Common myeloid progenitor, CD34-positive (primary cell): ENCODE data around the gene GPR160.

Experiments
- CTCF ChIA-PET: fragments of 350-600 bp; sonication (Branson Sonifier 250); formaldehyde crosslinking; loops from one replicate; lab custom pipeline; 2021; ENCODE audit warnings: antibody characterized with exemption; lab: Charles Lee
- POLR2A ChIA-PET: fragments of 350-600 bp; sonication (Branson Sonifier 250); formaldehyde crosslinking; loops from one replicate; lab custom pipeline; 2021; ENCODE audit warnings: antibody characterized with exemption; lab: Charles Lee
- DNase-seq, 3 donors: peaks; one replicate each; pipeline versions ENCODE4 v3.0.0 to v3.0.0-alpha.2; 2013
- H3K27ac ChIP-seq, 2 experiments: 1 replicate in 1 of 2; 2 replicates in 1 of 2; pipeline ENCODE4 v1.7.0; 2013; ENCODE audit warnings: inconsistent platforms in 2 of 2, low read length in 2 of 2, mild to moderate bottlenecking in 2 of 2, low read depth in 1 of 2, moderate library complexity in 1 of 2; ENCODE audit not compliant: severe bottlenecking in 2 of 2, insufficient read depth in 1 of 2, poor library complexity in 1 of 2
- H3K27me3 ChIP-seq, 5 experiments: replicated peaks in 2 of 5; 1 replicate in 3 of 5; 2 replicates in 2 of 5; pipeline versions ENCODE4 v1.6.1 to v1.7.0; 2013; ENCODE audit warnings: low read length in 4 of 5, mild to moderate bottlenecking in 2 of 5, moderate library complexity in 2 of 5, inconsistent platforms in 1 of 5; ENCODE audit not compliant: insufficient read depth in 5 of 5, control insufficient read depth in 4 of 5
- H3K36me3 ChIP-seq, 4 experiments: 1 replicate in 2 of 4; 2 replicates in 2 of 4; pipeline versions ENCODE4 v1.6.1 to v1.7.0; 2013; ENCODE audit warnings: low read length in 3 of 4, control low read depth in 1 of 4, mild to moderate bottlenecking in 1 of 4; ENCODE audit not compliant: control insufficient read depth in 4 of 4, insufficient read depth in 4 of 4
- H3K4me1 ChIP-seq, 4 experiments: 1 replicate in 3 of 4; 2 replicates in 1 of 4; pipeline versions ENCODE4 v1.6.1 to v1.7.1; 2013; ENCODE audit warnings: low read length in 3 of 4, mild to moderate bottlenecking in 3 of 4, control low read depth in 1 of 4, inconsistent platforms in 1 of 4, moderate library complexity in 1 of 4; ENCODE audit not compliant: control insufficient read depth in 4 of 4, insufficient read depth in 4 of 4; ENCODE audit errors: control extremely low read depth in 1 of 4
- H3K4me3 ChIP-seq, 7 experiments: 1 replicate in 4 of 7; 2 replicates in 3 of 7; pipeline versions ENCODE4 v1.5.1 to v1.7.0; 2013; ENCODE audit warnings: mild to moderate bottlenecking in 7 of 7, low read length in 6 of 7, moderate library complexity in 6 of 7, inconsistent platforms in 2 of 7, low read depth in 2 of 7, control low read depth in 1 of 7; ENCODE audit not compliant: insufficient read depth in 4 of 7, control insufficient read depth in 1 of 7; ENCODE audit errors: extremely low read depth in 1 of 7
- H3K9me3 ChIP-seq, 5 experiments: 1 replicate in 4 of 5; 2 replicates in 1 of 5; pipeline versions ENCODE4 v1.6.1 to v1.7.1; 2013; ENCODE audit warnings: low read length in 4 of 5, mild to moderate bottlenecking in 2 of 5, inconsistent platforms in 1 of 5, low read depth in 1 of 5, moderate library complexity in 1 of 5; ENCODE audit not compliant: control insufficient read depth in 4 of 5, insufficient read depth in 2 of 5; ENCODE audit errors: control extremely low read depth in 1 of 5
- WGBS: methylation state at CpG from one replicate; pipeline ENCODE4 v1.1.5; 2013; ENCODE audit not compliant: insufficient coverage; 5-methylcytosine and 5-hydroxymethylcytosine counted together

Gene GPR160

DNA sequence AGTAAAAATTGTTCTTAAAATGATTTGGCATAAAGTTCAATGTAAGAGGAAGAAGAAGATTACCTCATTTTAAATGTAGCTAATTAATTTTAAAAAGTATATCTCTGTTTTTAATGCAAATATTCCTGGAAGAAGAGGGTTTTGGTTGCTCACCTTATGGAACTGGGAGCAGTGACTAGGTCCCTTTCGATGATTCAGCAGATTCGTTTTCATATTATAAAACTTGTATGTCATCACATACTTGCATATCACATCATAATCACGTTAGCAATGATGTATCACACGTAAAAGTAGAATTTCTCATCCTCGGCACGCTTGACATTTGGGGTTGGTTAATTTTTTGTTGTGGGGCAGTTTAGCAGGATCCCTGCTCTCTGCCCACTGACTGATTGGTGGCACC is 47.6 kb downstream of the GPR160 start:
- ChIA-PET CTCF (interaction anchor here (1.2 to 1.7 kb wide), 2 partner anchors 9 to 14 kb away, joined by 5 read pairs; no protein-coding TSS in a partner anchor), POLR2A (no interaction called here)
- Histone ChIP-seq H3K27ac (no peak overlapping the region), H3K36me3 (peaks cover 18 to 31% (median 24%) of the 10 kb centered on the region in 4 experiments), H3K4me1 (no peaks in the 10 kb centered on the region), H3K4me3 (no peak overlapping the region), H3K27me3 (no peaks in the 10 kb centered on the region), H3K9me3 (no peaks in the 10 kb centered on the region)
- no peak for DNase-seq
- 92% methylated on average over 2 of the region's 6 CpGs for WGBS

GRCh38 chr3:170089862-170090600 is 52.2 kb downstream of the GPR160 start:
- no peaks in the 10 kb centered on the region for H3K27me3 ChIP-seq
- POLR2A ChIA-PET, result interaction anchor here (0.8 kb wide), 1 partner anchor 122 kb away, joined by 3 read pairs; no protein-coding TSS in a partner anchor
- H3K4me3 ChIP-seq, result no peak overlapping the region
- CTCF ChIA-PET, result interaction anchor here (3.9 kb wide), 1 partner anchor 11 kb away, joined by 19 read pairs; no protein-coding TSS in a partner anchor
- no peaks in the 10 kb centered on the region for H3K9me3 ChIP-seq
- H3K27ac ChIP-seq, result no peak overlapping the region
- no peaks in the 10 kb centered on the region for H3K4me1 ChIP-seq
- DNase-seq, result no peak
- WGBS, result no CpG with 5 or more reads among the region's 3 CpGs
- peaks cover 15 to 50% (median 33%) of the 10 kb centered on the region in 4 experiments for H3K36me3 ChIP-seq

DNA sequence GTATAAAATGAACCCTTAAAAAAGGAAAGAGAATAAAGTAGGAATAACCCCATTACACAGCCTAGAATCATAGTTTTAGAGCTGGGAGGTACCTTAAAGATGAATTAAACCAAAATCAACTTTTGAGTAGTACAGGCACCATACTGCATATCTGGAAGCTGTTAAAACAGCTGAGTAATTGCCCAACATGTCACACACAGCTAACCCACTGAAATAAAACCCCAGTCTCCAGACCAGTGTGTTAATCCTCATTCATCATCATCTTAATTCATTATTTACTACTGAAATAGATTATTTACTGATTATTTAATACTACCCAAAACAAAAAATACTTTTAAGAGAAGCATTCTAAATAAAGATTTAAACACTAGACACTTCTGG is 52.8 kb downstream of the GPR160 start:
- Histone ChIP-seq H3K27me3 (no peaks in the 10 kb centered on the region), H3K27ac (no peak overlapping the region), H3K4me1 (no peaks in the 10 kb centered on the region), H3K36me3 (peaks cover 12 to 52% (median 33%) of the 10 kb centered on the region in 4 experiments), H3K4me3 (no peak overlapping the region), H3K9me3 (no peaks in the 10 kb centered on the region)
- CTCF ChIA-PET, result interaction anchor here (3.9 kb wide), 1 partner anchor 11 kb away, joined by 19 read pairs; no protein-coding TSS in a partner anchor
- DNase-seq, result no peak
- POLR2A ChIA-PET, result interaction anchor here (0.8 kb wide), 1 partner anchor 122 kb away, joined by 3 read pairs; no protein-coding TSS in a partner anchor

- Histone ChIP-seq H3K27me3 (no peaks in the 10 kb centered on the region), H3K36me3 (peaks cover 16 to 55% (median 40%) of the 10 kb centered on the region in 4 experiments), H3K4me1 (no peaks in the 10 kb centered on the region), H3K9me3 (no peaks in the 10 kb centered on the region), H3K27ac (no peak overlapping the region), H3K4me3 (no peak overlapping the region)
- 100% methylated on average over 2 of the region's 3 CpGs for WGBS
- ChIA-PET CTCF (interaction anchor here (1.0 to 3.9 kb wide), 3 partner anchors 8 to 24 kb away, joined by 3 to 19 read pairs (median 3); no protein-coding TSS in a partner anchor), POLR2A (interaction anchor here (0.6 kb wide), 1 partner anchor 339 kb away, joined by 3 read pairs; no protein-coding TSS in a partner anchor)
- no peak for DNase-seq
These were observed 55.1 kb downstream of the GPR160 start for GRCh38 chr3:170092907-170093306.

- ChIA-PET CTCF (no interaction called here), POLR2A (no interaction called here)
- DNase-seq, result no peak
- no peaks in the 10 kb centered on the region for H3K4me1 ChIP-seq
- H3K27ac ChIP-seq, result no peak overlapping the region
- H3K36me3 ChIP-seq, result peaks cover 12 to 72% (median 48%) of the 10 kb centered on the region in 4 experiments
- 100% methylated on average over 2 of the region's 4 CpGs for WGBS
- H3K4me3 ChIP-seq, result no peak overlapping the region
- no peaks in the 10 kb centered on the region for H3K27me3 ChIP-seq
- no peaks in the 10 kb centered on the region for H3K9me3 ChIP-seq
These were observed 58.0 kb downstream of the GPR160 start for GRCh38 chr3:170095771-170096170.

DNA sequence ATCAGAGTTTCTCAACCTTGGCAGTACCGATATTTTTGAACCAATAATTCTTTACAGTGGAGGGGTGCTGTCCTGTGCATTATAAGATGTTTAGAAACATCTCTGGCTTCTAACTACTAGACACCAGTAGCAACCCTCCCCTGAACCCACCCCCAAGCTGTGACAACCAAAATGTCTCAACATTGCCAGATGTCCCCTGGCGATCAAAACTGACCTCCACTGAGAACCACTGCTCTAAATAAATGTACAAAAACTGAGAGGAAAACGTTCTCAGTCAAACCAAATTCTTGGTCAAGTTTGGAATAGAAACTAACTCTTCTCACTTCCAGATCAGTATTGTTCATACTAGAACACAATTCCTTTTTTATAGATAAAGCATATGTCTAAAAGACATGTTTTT is 58.5 kb downstream of the GPR160 start:
- ChIA-PET POLR2A (no interaction called here), CTCF (no interaction called here)
- H3K4me1 ChIP-seq, result no peaks in the 10 kb centered on the region
- no peaks in the 10 kb centered on the region for H3K27me3 ChIP-seq
- H3K36me3 ChIP-seq, result peaks cover 12 to 77% (median 50%) of the 10 kb centered on the region in 4 experiments
- no peak overlapping the region for H3K4me3 ChIP-seq
- no peak for DNase-seq
- H3K9me3 ChIP-seq, result no peaks in the 10 kb centered on the region
- 100% methylated on average over 2 of the region's 3 CpGs for WGBS
- no peak overlapping the region for H3K27ac ChIP-seq

DNA sequence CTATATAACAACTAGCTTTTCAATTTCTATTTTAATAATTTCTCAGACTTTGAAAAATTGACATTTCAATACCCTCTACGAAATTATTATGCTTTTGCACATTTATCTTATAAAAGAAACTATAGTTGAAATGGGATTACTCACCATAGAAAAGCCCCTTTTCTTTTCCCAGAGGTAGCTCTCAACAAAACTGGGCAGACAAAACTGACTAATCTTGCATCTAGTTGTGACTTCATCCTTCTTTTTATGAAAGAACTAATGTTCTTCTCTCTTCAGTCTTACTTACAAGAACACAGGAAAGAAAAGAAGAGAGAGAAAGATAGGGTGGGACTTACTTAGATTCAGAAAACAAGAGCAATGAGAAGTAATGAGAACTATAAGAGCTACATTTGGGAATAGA is 61.0 kb downstream of the GPR160 start:
- POLR2A ChIA-PET, result no interaction called here
- no peaks in the 10 kb centered on the region for H3K4me1 ChIP-seq
- no peak for DNase-seq
- H3K27ac ChIP-seq, result no peak overlapping the region
- CTCF ChIA-PET, result interaction anchor here (1.9 kb wide), 1 partner anchor 14 kb away, joined by 5 read pairs; no protein-coding TSS in a partner anchor
- no CpG with 5 or more reads among the region's 1 CpG for WGBS
- no peak overlapping the region for H3K4me3 ChIP-seq
- no peaks in the 10 kb centered on the region for H3K27me3 ChIP-seq
- H3K9me3 ChIP-seq, result no peaks in the 10 kb centered on the region
- H3K36me3 ChIP-seq, result peaks cover 12 to 83% (median 53%) of the 10 kb centered on the region in 4 experiments
